HepG2 (cell line): ENCODE measurements around the gene AK8. TPM values are rescaled to one million over a fixed set of nuclear protein-coding genes. Genes with fewer than 3 reads are reported as not detected.

Experiments
- ASH2L ChIP-seq: fragments of 300-600, 200-600 bp; sonication (generic); IDR thresholded peaks from 2 replicates; pipeline ENCODE4 v1.7.0; 2017; ENCODE audit warnings: low read depth, mild to moderate bottlenecking, moderate library complexity, mixed read lengths, low read length; ENCODE audit not compliant: insufficient read length
- HMGXB3 ChIP-seq: sonication (generic); formaldehyde crosslinking; IDR thresholded peaks from 2 replicates; pipeline ENCODE4 v1.4.0; 2020; ENCODE audit warnings: missing genetic modification reagents, borderline replicate concordance
- HNRNPUL1 ChIP-seq: fragments of 200-400 bp; formaldehyde crosslinking; IDR thresholded peaks from 2 replicates; pipeline ENCODE4 v1.6.1; 2017; ENCODE audit warnings: low read depth, mild to moderate bottlenecking, low read length, moderate library complexity
- IKZF4 ChIP-seq: sonication (generic); formaldehyde crosslinking; IDR thresholded peaks from 2 replicates; pipeline ENCODE4 v1.5.1; 2020; ENCODE audit warnings: borderline replicate concordance, mild to moderate bottlenecking, low read depth, missing genetic modification reagents; ENCODE audit errors: not compliant biosample characterization
- NR2F6 ChIP-seq, 2 experiments: IDR thresholded peaks; 2 replicates each; pipeline ENCODE4 v1.6.1; 2016; ENCODE audit warnings: antibody characterized with exemption in 1 of 2, mild to moderate bottlenecking in 1 of 2
- POLR2AphosphoS5 ChIP-seq: IDR thresholded peaks from 2 replicates; pipeline ENCODE4 v1.6.1; 2012; ENCODE audit warnings: low read depth, low read length
- POLR2G ChIP-seq: fragments of 200-400 bp; formaldehyde crosslinking; IDR thresholded peaks from 2 replicates; pipeline ENCODE4 v1.6.1; 2018; ENCODE audit warnings: mild to moderate bottlenecking, low read depth, low read length, moderate library complexity
- ZBTB3 ChIP-seq: sonication (generic); formaldehyde crosslinking; IDR thresholded peaks from 2 replicates; pipeline ENCODE4 v1.4.0; 2020; ENCODE audit warnings: low read depth, mild to moderate bottlenecking, moderate library complexity, missing genetic modification reagents, borderline replicate concordance
- ZBTB38 ChIP-seq: sonication (generic); formaldehyde crosslinking; IDR thresholded peaks from 2 replicates; pipeline ENCODE4 v1.5.1; 2020; ENCODE audit warnings: mild to moderate bottlenecking, missing genetic modification reagents
- ZMYM3 ChIP-seq: sonication (generic); formaldehyde crosslinking; IDR thresholded peaks from 2 replicates; pipeline ENCODE4 v1.5.1; 2020; ENCODE audit warnings: mild to moderate bottlenecking, missing genetic modification reagents
- ZNF619 ChIP-seq: sonication (generic); formaldehyde crosslinking; IDR thresholded peaks from 2 replicates; pipeline ENCODE4 v1.4.0; 2020; ENCODE audit warnings: mild to moderate bottlenecking, missing genetic modification reagents
- ZNF747 ChIP-seq: sonication (generic); formaldehyde crosslinking; IDR thresholded peaks from 2 replicates; pipeline ENCODE4 v1.8.1; 2023; ENCODE audit warnings: missing genetic modification reagents, mild to moderate bottlenecking, borderline replicate concordance
- polyA plus RNA-seq, 8 experiments: library from polyadenylated mRNA; depleted of rRNA in 3 of 8; stranded (reverse) in 7 of 8; unstranded in 1 of 8; fragments of >200 nt; fragmentation: Illumina TruSeq in 4 of 8; extraction: Trizol in 4 of 8; gene quantifications; 2 replicates each; pipeline versions ENCODE4 v1.2.1 to v1.2.3, GENCODE V29; 2011 to 2016; ENCODE audit warnings: low read depth in 4 of 8, missing spikeins in 1 of 8, mixed read lengths in 1 of 8; ENCODE audit not compliant: insufficient read depth in 1 of 8
- total RNA-seq, 5 experiments: library from RNA; depleted of rRNA; stranded (reverse); fragments of >200 nt; fragmentation: Illumina TruSeq; extraction: Trizol; gene quantifications; 2 replicates each; pipeline ENCODE4 v1.2.3, GENCODE V29; 2016; ENCODE audit warnings: low read depth in 1 of 5
- TF ChIP-seq, protein P1 (sequence below): sonication (generic); formaldehyde crosslinking; IDR thresholded peaks from 2 replicates; pipeline ENCODE4 v1.4.0; 2020; ENCODE audit warnings: missing genetic modification reagents
- TF ChIP-seq, protein P2 (sequence below): sonication (generic); formaldehyde crosslinking; IDR thresholded peaks from 2 replicates; pipeline ENCODE4 v1.9.0; 2022; ENCODE audit warnings: low read depth, missing genetic modification reagents

The AK8 gene
- total and polyA plus RNA-seq, 2 of the 13 experiments (the other 11 are each of a cell fraction or from before 2014, with no cell fraction given), result 0.11 TPM; not detected in 1

DNA sequence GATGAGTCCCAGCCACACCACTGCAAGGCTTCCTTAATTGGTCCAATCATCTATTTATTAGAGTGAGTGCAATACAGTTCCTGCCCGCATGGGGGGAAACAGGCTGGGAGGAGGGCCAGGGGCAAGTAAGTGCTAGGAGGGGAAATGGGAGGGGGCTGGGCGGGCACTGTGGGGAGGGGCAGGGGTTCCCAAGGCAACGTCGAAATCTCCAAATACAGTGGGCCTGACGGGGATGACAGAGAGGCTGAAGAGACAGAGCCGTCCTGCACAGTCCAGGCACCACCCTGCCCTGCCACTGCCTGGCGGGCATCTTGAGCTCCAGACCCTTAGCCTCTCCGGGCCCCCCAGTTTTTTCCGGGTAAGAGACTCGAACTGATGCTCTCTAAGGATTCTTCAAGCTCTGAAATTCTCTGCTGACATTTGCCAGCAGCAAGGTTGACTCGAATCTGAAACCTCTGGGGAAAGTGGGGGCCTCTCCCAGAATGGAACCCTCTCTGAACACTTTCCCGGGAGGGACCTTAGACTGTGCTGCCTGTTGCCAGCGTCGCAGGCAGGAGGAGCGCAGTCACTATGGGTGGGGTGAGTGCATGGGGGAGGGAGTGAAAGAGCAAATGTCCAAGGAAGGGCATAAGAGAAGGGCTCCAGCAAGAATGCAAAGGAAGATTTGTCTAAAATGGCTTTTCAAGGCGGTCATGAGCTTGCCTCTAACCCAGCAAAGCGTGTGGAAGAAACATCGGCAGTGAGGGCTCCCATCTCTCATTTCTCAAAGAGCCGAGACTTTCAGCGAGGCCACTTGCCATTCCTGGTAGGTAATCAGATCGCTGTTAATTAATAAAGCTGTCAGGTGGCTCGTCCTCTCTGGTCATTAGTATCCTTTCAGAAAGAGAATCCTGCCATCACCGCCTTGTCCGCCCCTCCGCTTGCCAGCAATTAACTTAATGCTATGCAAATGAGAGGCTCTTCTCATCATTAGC, 108.9 kb downstream of the AK8 start (continued):
- no peak for TF ChIP-seq IKZF4 (CRISPR knock-in tag)
- TF ChIP-seq ZMYM3 (CRISPR knock-in tag), result no peak
- TF ChIP-seq ZBTB38 (CRISPR knock-in tag), result 0 out of 2 replicates have a peak, but pooled peaks have one; percentile 44
- TF ChIP-seq POLR2G, result peak; percentile 56; the same call in 1 of the 2 replicates
- 0 out of 2 replicates have a peak, but pooled peaks have one; percentile 25 for TF ChIP-seq HMGXB3 (CRISPR knock-in tag)
- TF ChIP-seq ZNF747 (CRISPR knock-in tag), result no peak
- TF ChIP-seq ZNF619 (CRISPR knock-in tag), result 0 out of 2 replicates have a peak, but pooled peaks have one; percentile 5
- no peak for TF ChIP-seq NR2F6 (IDR thresholded peaks at IDR 0.05)
- TF ChIP-seq NR2F6 (CRISPR knock-in tag; IDR thresholded peaks at IDR 0.05), result no peak
- no peak for TF ChIP-seq POLR2AphosphoS5
- TF ChIP-seq ZBTB3 (CRISPR knock-in tag), result no peak
- TF ChIP-seq ASH2L, result no peak
- TF ChIP-seq HNRNPUL1, result no peak
- TF ChIP-seq, protein P1, sequence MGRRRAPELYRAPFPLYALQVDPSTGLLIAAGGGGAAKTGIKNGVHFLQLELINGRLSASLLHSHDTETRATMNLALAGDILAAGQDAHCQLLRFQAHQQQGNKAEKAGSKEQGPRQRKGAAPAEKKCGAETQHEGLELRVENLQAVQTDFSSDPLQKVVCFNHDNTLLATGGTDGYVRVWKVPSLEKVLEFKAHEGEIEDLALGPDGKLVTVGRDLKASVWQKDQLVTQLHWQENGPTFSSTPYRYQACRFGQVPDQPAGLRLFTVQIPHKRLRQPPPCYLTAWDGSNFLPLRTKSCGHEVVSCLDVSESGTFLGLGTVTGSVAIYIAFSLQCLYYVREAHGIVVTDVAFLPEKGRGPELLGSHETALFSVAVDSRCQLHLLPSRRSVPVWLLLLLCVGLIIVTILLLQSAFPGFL (CRISPR knock-in tag), result no peak
- TF ChIP-seq, protein P2, sequence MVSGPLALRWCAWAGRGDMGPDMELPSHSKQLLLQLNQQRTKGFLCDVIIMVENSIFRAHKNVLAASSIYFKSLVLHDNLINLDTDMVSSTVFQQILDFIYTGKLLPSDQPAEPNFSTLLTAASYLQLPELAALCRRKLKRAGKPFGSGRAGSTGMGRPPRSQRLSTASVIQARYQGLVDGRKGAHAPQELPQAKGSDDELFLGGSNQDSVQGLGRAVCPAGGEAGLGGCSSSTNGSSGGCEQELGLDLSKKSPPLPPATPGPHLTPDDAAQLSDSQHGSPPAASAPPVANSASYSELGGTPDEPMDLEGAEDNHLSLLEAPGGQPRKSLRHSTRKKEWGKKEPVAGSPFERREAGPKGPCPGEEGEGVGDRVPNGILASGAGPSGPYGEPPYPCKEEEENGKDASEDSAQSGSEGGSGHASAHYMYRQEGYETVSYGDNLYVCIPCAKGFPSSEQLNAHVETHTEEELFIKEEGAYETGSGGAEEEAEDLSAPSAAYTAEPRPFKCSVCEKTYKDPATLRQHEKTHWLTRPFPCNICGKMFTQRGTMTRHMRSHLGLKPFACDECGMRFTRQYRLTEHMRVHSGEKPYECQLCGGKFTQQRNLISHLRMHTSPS (CRISPR knock-in tag), result no peak
